Activated CD8-positive, alpha-beta memory T cell treated with anti-CD3 and anti-CD28 coated beads for 24 hours (primary cell): ENCODE data around the gene AGXT.
A peak's percentile ranks its signal among the peaks of the same experiment; 100 is the strongest.
"Not testable (repeated sequence)": the region's sequence is repeated elsewhere in the genome, so short reads cannot be mapped to it uniquely, and the experiment has no call there.

Experiments used
- DNase-seq: peaks from one replicate; pipeline ENCODE4 v3.0.0-alpha.2; 2020

AGXT gene

DNA sequence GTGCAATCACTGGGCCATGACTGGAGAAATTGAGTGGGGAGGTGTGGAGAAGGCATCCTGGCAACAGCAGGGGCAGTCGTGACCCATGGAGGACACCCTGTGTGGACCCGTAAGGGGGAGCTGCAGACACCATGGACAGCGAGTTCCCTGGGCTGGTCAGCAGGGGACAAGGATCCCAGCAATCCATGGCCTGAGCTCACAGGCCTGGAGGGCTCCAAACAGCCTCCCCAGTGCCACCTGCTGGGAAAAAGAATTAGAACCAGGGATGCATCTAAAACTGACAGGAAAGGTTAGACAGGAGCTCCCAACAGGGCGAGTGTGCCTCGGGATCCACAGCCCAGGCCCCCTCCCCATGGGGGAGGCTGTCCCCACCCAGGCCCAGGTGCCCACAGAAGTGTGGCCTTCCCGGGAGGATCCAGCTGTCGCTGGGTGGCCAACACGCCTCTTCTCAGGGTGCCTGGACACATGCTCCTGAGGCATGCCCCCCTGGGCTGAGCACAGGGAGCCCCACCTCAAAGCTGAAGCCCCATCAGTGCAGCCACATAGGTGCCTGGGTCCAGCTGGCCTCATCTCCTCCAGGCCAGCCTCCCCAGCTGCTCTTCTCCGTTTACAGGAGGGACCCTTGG, 28.1 kb upstream of the AGXT start:
- DNase-seq, result no peak

DNA sequence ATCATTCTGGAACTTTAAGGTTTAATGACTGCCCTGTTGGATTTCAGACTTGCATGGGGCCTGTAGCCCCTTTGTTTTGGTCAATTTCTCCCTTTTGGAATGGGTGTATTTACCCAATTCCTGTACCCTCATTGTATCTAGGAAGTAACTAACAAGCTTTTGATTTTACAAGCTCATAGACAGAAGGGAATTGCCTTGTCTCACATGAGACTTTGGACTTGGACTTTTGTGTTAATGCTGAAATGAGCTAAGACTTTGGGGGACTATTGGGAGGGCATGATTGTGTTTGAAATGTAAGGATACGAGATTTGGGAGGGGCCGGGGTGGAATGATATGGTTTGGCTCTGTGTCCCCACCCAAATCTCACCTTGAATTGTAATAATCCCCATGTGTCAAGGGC, 22.3 kb upstream of the AGXT start:
- DNase-seq, result not testable (repeated sequence)

DNA sequence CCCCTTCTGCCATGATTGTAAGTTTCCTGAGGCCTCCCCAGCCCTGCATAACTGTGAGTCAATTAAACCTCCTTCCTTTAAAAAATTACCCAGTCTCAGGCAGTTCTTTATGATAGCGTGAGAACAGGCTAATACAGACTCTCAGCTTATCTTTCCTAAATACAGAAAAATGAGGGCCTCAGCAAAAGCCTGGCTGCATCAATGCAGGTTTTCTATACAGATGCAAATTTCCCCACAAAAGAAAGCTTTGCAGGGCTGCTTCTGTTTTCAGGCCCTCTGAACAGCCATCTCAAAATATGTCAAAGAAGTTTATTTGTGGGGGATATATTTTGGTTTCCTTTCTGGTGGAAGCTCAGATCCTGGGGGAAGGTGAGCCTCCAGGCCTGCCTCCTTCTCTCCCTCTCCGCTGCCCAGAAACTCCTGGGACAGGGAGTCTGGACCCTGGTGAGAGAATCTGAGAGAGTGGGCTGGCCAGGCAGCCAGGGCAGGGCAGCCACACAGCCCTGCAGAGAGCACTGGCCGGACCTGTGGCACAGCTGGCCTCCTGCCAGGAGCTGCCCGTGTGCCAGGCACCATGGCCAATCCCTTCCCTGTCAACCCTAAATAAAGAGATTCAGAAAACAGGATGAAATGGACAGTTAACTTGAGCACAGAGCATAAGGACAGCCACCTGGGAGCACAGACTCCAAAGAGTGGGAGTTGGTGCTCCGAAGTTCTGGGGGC, 21.6 kb upstream of the AGXT start:
- no peak for DNase-seq

DNA sequence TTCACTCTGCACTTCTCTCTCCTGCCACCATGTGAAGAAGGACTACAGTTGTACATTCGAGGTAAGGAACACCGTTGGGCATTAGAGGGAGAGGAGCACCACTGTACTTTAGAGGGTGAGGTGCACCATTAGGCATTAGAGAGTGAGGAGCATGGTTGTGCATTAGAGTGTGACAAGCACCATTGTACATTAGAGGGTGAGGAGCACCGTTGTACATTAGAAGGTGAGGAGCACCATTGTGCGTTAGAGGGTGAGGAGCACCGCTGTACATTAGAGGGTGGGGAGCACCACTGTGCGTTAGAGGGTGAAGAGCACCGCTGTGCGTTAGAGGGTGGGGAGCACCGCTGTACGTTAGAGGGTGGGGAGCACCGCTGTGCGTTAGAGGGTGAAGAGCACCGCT, 20.8 kb upstream of the AGXT start:
- DNase-seq, result no peak

DNA sequence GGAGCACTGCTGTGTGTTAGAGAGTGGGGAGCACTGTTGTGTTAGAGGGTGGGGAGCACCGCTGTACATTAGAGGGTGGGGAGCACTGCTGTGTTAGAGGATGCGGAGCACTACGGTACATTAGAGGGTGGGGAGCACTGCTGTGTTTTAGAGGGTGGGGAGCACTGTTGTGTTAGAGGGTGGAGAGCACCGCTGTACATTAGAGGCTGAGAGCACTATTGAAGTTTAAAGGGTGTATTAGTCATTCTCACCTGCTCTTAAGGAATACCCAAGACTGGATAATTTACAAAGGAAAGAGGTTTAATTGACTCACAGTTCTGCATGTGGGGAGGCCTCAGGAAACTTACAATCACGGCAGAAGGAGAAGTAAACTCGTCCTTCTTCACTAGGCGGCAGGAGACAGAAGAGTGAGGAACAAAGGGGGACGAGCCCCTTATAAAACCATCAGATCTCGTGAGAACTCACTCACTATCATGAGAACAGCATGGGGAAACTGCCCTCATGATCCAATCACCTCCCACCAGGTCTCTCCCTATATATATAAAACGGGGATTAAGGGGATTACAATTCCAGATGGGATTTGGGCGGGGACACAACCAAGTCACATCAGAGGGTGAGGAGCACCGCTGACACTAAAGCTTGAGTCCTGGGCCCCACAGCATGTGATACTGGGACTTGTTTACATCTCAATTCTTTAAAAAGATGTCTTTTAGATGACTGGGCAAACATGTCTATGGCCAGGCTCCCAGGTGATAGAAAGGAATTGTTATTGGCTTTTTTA, 19.5 kb upstream of the AGXT start:
- DNase-seq, result no peak

DNA sequence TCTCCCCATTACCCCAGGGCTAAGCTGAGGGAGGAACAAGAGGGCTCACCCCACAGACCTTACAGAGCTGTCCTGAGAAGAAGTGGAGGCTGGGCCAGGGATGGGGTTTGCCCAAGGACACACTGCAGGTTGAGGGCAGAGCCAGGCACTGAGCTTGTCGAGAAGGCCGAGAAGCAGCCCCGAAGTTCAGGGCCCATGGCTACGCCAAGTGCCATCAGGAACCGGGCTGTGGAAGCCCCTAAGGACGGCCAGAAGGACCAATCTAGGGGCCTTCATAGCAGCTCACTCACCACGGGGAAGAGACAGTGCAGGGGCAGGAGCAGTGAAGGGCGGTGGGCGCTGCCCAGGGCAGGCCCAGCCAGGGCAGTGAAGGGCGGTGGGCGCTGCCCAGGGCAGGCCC, 18.6 kb upstream of the AGXT start:
- DNase-seq, result no peak

DNA sequence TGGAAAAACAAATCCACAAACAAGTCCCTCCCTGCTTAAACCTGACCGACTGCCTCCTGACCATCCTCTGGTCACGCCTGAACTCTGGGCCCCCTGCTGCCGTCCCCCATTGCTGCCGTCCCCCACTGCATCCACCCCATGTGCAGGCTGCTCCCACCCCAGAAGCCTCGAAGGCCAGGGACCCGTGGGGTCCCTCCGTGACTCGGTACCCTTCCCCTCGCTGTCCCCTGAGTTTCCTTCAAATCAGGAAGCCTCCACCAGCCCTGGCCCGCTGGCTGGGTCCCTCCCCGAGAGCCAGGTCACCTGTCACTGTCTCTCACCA, 17.9 kb upstream of the AGXT start:
- no peak for DNase-seq

DNA sequence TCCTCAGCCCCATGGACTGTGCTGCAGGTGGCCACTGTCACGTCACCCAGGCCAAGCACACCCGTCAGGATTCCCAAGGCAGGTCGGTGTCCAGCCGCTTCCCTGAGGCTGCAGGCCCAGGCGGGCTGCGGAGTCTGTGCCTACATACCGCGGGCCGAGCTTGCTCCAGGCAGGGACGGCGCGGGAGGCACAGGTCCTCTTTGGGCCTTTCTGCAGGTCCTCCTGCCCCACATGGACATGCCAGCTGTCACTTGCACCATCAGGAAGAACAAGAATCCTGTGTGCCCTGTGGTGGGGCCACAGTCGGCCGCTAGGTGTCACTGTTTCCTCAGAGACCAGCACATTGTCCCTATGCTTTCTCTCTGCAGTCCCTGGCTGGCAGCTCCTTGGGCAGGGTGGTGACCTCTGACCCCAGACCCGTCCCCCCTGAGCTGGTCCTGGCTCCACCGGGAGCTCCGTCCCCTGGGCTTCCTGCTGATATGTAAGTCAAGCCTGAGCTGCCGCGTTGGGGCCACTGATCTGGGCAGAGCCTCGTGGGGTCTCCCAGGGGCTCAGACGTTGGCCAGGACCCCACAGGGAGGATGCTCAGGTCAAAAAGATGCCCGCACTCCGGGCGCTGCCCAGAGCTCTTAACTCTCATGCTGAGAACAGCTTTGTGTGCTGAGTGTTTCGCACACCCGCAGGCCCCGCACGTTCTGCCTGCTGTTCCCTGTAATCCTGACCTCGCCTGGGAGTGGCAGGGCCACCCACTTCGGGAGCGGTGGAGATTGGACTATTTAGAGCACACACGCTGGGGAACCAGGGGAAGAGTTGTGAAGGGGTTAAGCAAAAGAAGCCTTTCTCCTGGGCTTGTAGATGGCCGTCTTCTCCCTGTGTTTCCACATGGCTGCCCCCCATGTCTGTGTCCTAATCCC, 17.3 kb upstream of the AGXT start:
- peak; percentile 94 for DNase-seq

DNA sequence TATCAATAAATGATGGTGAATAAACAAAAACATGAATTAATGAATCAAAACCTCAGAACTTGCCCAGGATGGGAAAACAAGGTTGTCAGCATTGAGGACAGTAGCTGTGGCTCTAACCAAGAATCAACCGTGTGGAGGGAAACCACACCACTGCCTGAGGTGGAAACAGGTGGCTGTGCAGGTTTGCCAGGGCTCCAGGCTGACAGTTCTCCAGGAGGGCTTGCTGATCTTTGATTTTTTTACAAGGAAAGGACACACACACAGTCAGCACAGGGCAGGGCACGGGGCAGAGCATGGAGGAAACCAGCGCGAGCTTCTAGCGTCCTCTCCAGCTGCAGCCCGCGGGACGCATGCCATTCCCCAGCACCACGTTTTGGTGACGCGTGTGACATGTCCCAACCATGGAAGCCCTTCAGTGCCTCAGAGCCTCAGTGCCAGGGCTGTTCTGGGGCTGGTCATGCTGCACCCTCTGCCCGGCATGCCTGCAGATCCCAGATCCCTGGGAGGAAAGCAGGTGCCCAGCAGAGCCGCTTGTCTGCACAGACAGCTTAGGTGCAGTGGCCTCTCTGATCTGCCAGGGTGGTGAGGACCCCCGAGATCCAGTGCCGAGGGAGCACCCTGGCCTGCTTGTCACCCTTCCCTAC, 15.8 kb upstream of the AGXT start:
- no peak for DNase-seq

DNA sequence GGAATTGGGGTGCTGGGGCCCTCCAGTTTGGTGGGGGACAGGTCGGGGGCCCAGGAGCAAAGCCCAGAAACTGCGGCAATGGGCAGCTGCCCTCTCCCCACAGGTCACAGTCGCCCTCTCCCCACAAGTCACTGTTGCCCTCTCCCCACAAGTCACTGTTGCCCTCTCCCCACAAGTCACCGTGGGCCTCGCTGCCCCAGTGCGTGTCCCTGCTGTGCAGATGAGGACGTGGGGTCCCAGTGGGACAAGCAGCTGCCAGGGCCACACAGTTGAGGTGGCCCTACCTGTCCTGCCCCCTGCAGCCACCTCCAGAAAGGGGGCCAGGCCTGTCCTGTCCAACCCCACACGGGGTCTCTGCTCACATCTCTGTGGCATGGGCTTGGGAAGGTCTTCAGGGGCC, 13.0 kb upstream of the AGXT start:
- no peak for DNase-seq

DNA sequence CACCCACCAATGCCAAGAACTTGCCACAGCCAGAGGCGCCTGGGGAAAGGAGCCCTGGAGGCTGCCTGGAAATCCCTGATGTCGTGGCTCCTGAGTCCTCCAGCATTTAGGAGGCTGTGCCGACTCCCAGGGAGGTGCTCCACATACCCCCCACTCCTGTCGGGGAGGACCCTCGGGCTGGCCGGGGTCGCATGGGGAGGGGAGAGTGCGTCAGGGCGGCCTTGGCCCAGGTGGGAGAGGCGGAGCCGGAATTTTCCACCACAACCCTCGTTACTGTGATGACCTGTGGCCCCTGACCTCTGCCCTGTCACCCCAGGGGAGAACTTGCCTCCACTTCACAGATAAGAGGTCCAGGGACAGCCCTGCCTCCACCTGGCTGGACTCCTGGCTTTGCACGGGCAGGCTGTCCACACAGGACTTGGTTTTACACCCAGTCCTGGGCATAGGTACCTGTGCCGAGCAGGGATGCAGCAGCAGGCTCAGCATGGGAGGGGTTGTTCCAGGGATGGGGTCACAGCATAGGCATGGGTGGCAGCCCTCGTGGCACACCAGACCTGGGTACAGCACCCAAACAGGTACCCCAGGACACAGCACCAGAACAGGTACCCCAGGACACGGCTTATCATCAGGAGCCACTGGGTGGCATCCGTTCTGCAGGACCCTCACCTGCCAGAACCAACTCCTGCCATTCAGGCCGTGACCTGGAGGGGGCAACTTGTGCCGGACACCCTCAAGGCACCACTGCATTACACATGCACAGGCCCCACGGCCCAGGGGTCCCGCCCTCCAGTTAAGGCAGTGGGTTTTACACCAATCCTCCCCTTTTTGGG, 12.3 kb upstream of the AGXT start:
- DNase-seq, result no peak

DNA sequence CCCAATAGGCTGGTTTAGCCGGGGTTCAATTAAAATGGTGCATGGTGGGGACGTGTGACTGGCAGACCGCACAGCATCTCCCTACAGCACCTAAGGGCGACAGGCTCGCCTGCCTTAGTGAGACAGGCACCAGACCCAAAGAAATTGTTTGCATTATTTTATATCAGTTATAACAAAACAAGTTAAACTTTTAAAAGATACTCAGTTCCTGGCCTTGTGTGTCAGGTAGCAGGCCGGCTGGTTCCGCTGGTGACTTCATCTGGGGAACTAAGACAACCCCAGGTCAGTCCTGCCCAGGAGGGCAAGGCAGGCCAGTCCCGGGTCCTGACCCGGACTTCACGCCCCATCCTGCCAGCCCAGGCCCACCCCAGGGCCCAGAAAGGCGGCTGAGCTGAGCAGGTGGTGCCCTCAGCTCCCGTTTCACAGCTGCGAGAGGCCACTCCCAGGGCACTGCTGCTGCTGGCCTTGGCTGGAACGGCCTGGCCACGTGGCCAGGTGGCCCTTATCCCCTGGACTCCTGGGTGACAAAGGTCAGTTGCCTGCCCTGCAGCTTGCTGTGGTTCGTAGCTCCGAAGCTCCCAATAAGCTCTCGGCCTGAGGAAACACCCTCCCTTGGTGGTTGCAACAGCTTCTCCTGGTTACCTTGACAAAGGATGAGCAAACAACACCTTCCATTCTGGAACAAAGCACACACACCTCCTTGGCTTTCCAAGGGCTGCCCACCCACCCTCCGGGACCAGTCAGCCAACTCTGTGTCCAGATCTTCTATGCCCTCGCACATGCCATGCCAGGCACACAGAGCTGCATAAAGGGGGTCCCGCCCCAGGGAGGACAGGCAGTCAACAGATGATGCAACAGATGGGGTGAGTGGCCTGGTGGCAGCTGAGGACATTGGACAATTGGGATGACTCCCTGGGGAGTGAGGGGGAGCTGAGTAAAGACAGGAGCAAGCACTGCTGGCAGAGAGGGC, 11.3 kb upstream of the AGXT start:
- no peak for DNase-seq

DNA sequence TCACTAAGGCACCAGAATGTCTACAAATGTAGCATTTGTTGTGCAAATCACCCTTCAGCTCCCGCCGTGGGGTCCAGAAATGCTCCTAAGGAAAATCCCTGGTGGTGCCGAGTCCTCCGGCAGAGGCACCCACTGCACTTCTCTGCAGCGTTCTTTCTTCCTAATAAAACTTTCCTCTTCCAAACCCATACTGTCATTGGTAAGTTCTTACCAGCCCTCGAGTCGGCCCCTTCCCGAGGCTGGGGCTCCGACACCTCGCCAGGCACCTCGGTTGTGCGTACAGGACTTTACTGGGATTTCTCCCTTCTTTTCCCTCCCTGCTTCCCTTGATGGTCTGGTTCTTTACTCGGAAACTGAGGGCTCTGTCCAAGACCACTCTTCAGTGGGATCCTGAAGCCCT, 10.3 kb upstream of the AGXT start:
- DNase-seq, result no peak

DNA sequence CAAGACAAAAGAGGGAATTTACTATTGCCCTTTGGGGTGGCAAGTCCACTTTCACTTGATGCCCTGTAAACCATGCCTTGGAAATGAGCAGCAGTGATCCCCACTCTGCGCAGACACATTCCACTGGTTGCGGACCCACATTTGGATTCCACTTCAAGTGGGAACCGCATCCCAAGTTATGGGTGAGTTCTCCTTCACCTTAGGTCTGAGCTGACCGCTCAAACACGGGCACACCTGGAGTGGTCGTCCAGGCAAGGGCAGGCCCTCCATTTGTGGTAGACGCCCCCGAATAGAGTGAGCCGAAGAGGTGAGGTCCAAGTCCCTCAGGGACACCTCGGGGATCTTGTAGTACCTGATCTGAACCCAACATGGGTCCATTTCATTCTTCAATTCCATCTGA, 9.8 kb upstream of the AGXT start:
- no peak for DNase-seq

DNA sequence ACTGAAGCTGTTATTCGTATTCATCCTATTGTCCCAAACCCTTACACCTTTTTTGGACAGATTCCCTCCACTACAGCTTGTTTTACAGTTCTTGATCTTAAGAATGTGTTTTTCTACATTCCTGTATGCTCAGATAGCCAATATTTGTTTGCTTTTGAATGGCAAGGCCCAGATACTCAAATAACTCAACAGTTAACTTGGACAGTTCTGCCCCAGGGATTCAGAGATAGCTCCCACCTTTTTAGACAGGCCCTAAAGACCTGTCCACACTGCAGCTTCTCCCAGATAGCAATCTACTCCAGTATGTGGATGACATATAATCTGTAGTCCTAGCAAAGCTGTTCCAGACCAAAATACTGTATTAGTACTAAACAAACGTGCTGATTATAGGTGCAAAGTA, 7.1 kb upstream of the AGXT start:
- no peak for DNase-seq

DNA sequence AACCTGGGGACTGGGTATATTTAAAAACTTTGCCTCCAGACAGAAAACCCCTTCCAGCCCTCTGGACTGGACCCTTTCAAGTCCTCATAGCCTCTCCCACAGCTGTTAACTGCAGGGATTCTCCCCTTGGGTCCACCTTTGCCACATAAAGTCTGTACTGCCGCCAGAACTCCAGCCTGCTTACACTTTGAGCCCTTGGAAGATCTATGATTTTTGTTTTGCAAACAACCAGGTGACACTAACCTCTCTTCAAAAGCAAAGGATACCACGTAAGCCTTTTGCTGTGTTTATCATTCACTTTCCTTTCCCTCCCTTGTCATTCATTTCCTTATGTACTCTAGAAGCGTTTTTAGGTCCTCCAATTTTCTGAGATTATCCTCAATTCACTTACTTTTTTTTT, 4.1 kb upstream of the AGXT start:
- DNase-seq, result no peak

DNA sequence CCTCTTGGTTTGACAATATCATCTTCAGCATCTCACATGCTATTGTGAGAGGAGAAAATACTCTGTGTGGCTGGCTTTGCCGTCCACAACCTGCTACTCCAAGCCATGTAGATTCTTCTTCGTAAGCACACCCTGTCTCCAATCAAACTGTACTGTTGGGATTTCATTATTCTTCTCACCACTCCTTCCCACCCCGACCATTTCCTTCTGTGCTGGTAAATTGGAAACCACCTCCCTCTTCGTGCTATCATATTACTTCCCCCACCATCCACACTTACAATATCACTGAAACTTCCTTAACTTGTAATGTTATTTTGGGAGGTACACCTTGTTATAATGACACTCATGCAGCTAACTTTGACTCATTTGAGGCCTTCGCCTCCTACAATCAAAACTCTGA, 3.2 kb upstream of the AGXT start:
- DNase-seq, result no peak

DNA sequence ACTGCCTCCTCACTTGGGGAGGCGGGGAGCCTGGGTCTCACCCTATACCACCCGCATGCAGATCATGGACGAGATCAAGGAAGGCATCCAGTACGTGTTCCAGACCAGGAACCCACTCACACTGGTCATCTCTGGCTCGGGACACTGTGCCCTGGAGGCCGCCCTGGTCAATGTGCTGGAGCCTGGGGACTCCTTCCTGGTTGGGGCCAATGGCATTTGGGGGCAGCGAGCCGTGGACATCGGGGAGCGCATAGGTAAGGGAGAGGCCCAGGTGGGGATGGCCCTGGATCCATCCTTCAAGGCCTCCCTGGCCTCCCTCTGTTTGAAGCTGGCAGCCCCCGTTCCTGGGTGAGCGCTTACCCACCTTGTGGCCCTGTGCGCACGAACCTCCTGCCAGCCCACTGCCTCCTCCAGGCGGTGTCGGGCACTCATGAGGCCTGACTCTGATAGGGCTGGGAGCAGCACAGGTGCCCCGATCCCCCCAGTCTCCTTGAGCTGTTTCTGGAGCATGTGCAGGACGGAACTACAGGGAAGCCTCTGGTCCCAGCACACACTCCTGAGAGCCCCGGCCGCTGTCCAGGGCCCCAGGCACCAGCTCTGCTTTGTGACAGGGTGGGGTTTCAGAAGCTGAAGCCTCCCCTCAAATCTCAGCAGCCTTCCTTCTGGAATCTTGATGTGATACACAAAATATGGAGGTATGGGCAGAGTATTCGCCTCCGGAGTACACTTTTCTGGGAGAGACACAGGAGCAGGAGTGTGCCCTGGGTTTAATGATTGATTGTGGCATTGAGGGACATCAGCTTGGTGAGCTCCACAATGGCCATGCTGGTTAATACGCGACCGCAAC, 708 bp downstream of the AGXT start:
- DNase-seq, result no peak
